Pancreas (tissue), 10 donors: Measurements from ENCODE around the gene NEFH. TPM values are rescaled to one million over a fixed set of nuclear protein-coding genes. Genes with fewer than 3 reads are reported as not detected.
"Not testable (repeated sequence)": the region's sequence is repeated elsewhere in the genome, so short reads cannot be mapped to it uniquely, and the experiment has no call there.

Experiments used
- ATAC-seq, 4 donors: fragments of 200-7000 bp; cut with Tn5 transposase; one replicate each; pipeline versions ENCODE4 v1.8.0 to v1.9.1; 2020; ENCODE audit warnings: mild to moderate bottlenecking in 4 of 4, moderate library complexity in 4 of 4
- DNase-seq, 6 donors: peaks; one replicate each; pipeline ENCODE4 v3.0.0-alpha.2; 2020
- FAIRE-seq: peaks from 2 replicates; lab custom pipeline; 2012; peaks lifted over from hg19 to GRCh38; lab: Jason Lieb, UNC
- H3K27ac ChIP-seq, 4 donors: fragments of 200-600 bp; sonication (generic); 1 replicate in 3 of 4; 2 replicates in 1 of 4; pipeline versions ENCODE4 v1.5.0 to v1.8.0; 2020
- H3K27me3 ChIP-seq, 4 donors: fragments of 200-600 bp; one replicate each; pipeline ENCODE4 v1.8.0; 2021
- H3K36me3 ChIP-seq, 3 donors: fragments of 200-600 bp; sonication (generic) in 1 of 3; one replicate each; pipeline versions ENCODE4 v1.5.0 to v1.8.0; 2020 to 2021
- H3K4me1 ChIP-seq, 3 donors: fragments of 200-600 bp; one replicate each; pipeline ENCODE4 v1.8.0; 2021
- H3K4me3 ChIP-seq, 4 donors: fragments of 200-600 bp; sonication (generic) in 2 of 4; one replicate each; pipeline versions ENCODE4 v1.5.0 to v1.8.0; 2020 to 2021
- H3K9me3 ChIP-seq, 4 donors: fragments of 200-600 bp; one replicate each; pipeline ENCODE4 v1.8.0; 2021
- CTCF ChIP-seq, 4 donors: fragments of 200-600 bp; sonication (generic) in 3 of 4; IDR thresholded peaks; one replicate each; pipeline versions ENCODE4 v1.5.0 to v1.8.0; 2021; ENCODE audit warnings: antibody characterized with exemption in 4 of 4
- WGBS, 2 donors: extraction: QIAGEN DNeasy Blood & Tissue Kit; methylation state at CpG; one replicate each; pipeline ENCODE4 v1.1.7; 2013; 5-methylcytosine and 5-hydroxymethylcytosine counted together
- intact Hi-C, 3 donors: fragments of 100-400 bp; cut with DNase I; formaldehyde crosslinking; loops; one replicate each; pipeline versions ENCODE4 v1.11.1 to v1.14.2; 2022
- polyA plus RNA-seq, 2 donors: library from polyadenylated mRNA; stranded (reverse); fragments of 200-250 nt; gene quantifications; one replicate each; pipeline ENCODE4 v1.2.3, GENCODE V29; 2013
- total RNA-seq, 6 donors: library from RNA; stranded (reverse); fragmentation: NEBNext Ultra II Directional in 4 of 6; extraction: Animal tissue kit (Norgen Biotek cat#: 25700) in 4 of 6; gene quantifications; one replicate each; pipeline versions ENCODE4 v1.2.1 to v1.2.4, GENCODE V29; 2021 to 2023
- donor health status: healthy with polysubstance abuse.
- donor health status: DM: no; HTN: no; CAD: no; lungs with moderate emphysema.
- donor health status: DM: no; HTN: no; CAD: no.
- donor health status: control.
- donor health status: control.
- donor health status: Bipolar disorder and iron deficiency.
- donor health status: DM: yes; HTN: yes; CAD: no.
- donor health status: DM: no; HTN: no; CAD: no.
- donor health status: DM: no; HTN: no; CAD: no.
- donor health status: DM: yes; HTN: yes; CAD: no.

The NEFH gene
- total and polyA plus RNA-seq, 8 donors, result 0.05 to 0.99 (median 0.19) TPM

- Histone ChIP-seq H3K27me3 (no peaks in the 10 kb centered on the region), H3K27ac (no peak overlapping the region), H3K9me3 (no peaks in the 10 kb centered on the region), H3K4me1 (no peaks in the 10 kb centered on the region), H3K4me3 (no peak overlapping the region), H3K36me3 (no peaks in the 10 kb centered on the region)
- intact Hi-C loops, result no loop called here
- WGBS, 2 donors, result 65 to 69% methylated on average over 5 of the region's 5 CpGs
- DNase-seq, result peak in 1 of 6 donors; percentile 12
- no peak for FAIRE-seq
- ATAC-seq, result no peak
- no peak for TF ChIP-seq CTCF (IDR thresholded peaks at IDR 0.05)
Measured at GRCh38 chr22:29435236-29436136, 44.5 kb upstream of the NEFH start.

- peak in 1 of 6 donors; percentile 24 for DNase-seq
- intact Hi-C loops, FAIRE-seq, H3K9me3 ChIP-seq, H3K4me3 ChIP-seq, H3K36me3 ChIP-seq, H3K27ac ChIP-seq, H3K27me3 ChIP-seq, ATAC-seq, H3K4me1 ChIP-seq: not testable (repeated sequence)
- WGBS, 2 donors, result 89 to 97% methylated on average over 10 of the region's 10 CpGs
Measured at GRCh38 chr22:29438283-29438682, 41.7 kb upstream of the NEFH start, which contains the start of gene RFPL1. TSS of gene RFPL1 (plus strand) at chr22:29438583.

- intact Hi-C loops, result no loop called here
- H3K27ac ChIP-seq, result no peak overlapping the region
- H3K27me3 ChIP-seq, result no peaks in the 10 kb centered on the region
- H3K9me3 ChIP-seq, result no peaks in the 10 kb centered on the region
- FAIRE-seq, result no peak
- WGBS, 2 donors, result 7 to 17% methylated on average over 1 of the region's 1 CpG
- H3K4me1 ChIP-seq, result no peaks in the 10 kb centered on the region
- no peak for ATAC-seq
- no peak overlapping the region for H3K4me3 ChIP-seq
- no peak for TF ChIP-seq CTCF (IDR thresholded peaks at IDR 0.05)
- no peaks in the 10 kb centered on the region for H3K36me3 ChIP-seq
- DNase-seq, result no peak
Measured at GRCh38 chr22:29442976-29443375, 37.0 kb upstream of the NEFH start.

GRCh38 chr22:29443452-29443851 lies 36.6 kb upstream of the NEFH start:
- Histone ChIP-seq H3K4me1 (no peaks in the 10 kb centered on the region), H3K9me3 (no peaks in the 10 kb centered on the region), H3K36me3 (no peaks in the 10 kb centered on the region), H3K27ac (no peak overlapping the region), H3K27me3 (no peaks in the 10 kb centered on the region), H3K4me3 (no peak overlapping the region)
- WGBS, 2 donors, result 46 to 60% methylated on average over 6 of the region's 6 CpGs
- DNase-seq (peak in 1 of 6 donors; percentile 1), FAIRE-seq (no peak), ATAC-seq (no peak)
- intact Hi-C loops, result no loop called here
- no peak for TF ChIP-seq CTCF (IDR thresholded peaks at IDR 0.05)

GRCh38 chr22:29443861-29444792 lies 35.9 kb upstream of the NEFH start:
- no peaks in the 10 kb centered on the region for H3K4me1 ChIP-seq
- TF ChIP-seq CTCF (IDR thresholded peaks at IDR 0.05), result no peak
- intact Hi-C loops, result no loop called here
- peak in 1 of 6 donors; percentile 14 for DNase-seq
- H3K4me3 ChIP-seq, result no peak overlapping the region
- 55% methylated on average over 14 of the region's 14 CpGs for WGBS, 2 donors
- H3K27ac ChIP-seq, result no peak overlapping the region
- no peak for FAIRE-seq
- H3K36me3 ChIP-seq, result no peaks in the 10 kb centered on the region
- H3K9me3 ChIP-seq, result no peaks in the 10 kb centered on the region
- ATAC-seq, result no peak
- no peaks in the 10 kb centered on the region for H3K27me3 ChIP-seq
